Measurements from ENCODE around the gene TOR1AIP1. TPM values are rescaled to one million over a fixed set of nuclear protein-coding genes. Genes with fewer than 3 reads are reported as not detected.

Gene TOR1AIP1
- total RNA-seq, 4 donors from 2014 or later = 66.1 to 148 (median 68.8) TPM

DNA sequence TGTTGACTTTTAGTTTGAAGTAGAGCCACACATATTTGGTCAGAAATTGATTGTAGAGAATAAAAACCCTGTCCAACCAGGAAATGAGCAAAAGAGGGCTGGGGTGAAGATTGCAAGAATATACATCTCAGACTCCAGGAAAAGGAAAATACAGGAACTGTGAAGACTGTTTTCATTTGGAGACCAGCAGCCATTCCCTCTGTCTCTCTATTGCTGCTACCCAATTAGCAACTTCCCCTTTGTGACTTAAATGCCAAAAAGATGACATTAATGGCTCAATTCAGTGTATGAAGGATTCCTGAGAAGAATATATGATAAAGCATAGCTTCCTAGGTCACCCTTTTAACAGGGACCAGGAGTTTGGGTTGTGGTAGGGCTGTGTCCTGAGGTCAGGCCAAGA is 40.9 kb downstream of the TOR1AIP1 start:
- in situ Hi-C loops (cut with MboI; ENCODE audit: low sequenced_read_pairs in 4 of 4) (loop anchor here in 3 of 4 donors (25.0 kb wide), 3 partner anchors 89 to 164 kb away; no protein-coding TSS in a partner anchor), intact Hi-C loops (cut with DNase I; ENCODE audit: low total_unique reads) (no loop called here)
- Histone ChIP-seq H3K27ac (no peak overlapping the region), H3K4me3 (no peak overlapping the region), H3K9me3 (no peaks in the 10 kb centered on the region), H3K27me3 (no peaks in the 10 kb centered on the region), H3K4me1 (no peaks in the 10 kb centered on the region), H3K36me3 (peaks cover 0 to 36% of the 10 kb centered on the region in 2 donors)
- TF ChIP-seq POLR2A (IDR thresholded peaks at IDR 0.05) (no peak), CTCF (IDR thresholded peaks at IDR 0.05 in 4 of 5, conservative IDR thresholded peaks at IDR 0.05 in 1 of 5) (no peak)
- no peak for ATAC-seq
- no peak for DNase-seq

GRCh38 chr1:179924268-179924667 is 42.2 kb downstream of the TOR1AIP1 start:
- Histone ChIP-seq H3K27me3 (no peaks in the 10 kb centered on the region), H3K4me1 (no peaks in the 10 kb centered on the region), H3K4me3 (no peak overlapping the region), H3K36me3 (peaks cover 0 to 24% of the 10 kb centered on the region in 2 donors), H3K27ac (no peak overlapping the region), H3K9me3 (no peaks in the 10 kb centered on the region)
- intact Hi-C loops (cut with DNase I; ENCODE audit: low total_unique reads) (no loop called here), in situ Hi-C loops (cut with MboI; ENCODE audit: low sequenced_read_pairs in 4 of 4) (loop anchor here in 3 of 4 donors (25.0 kb wide), 3 partner anchors 88 to 163 kb away; no protein-coding TSS in a partner anchor)
- DNase-seq = no peak
- TF ChIP-seq POLR2A (IDR thresholded peaks at IDR 0.05) (no peak), CTCF (IDR thresholded peaks at IDR 0.05 in 4 of 5, conservative IDR thresholded peaks at IDR 0.05 in 1 of 5) (no peak)
- no peak for ATAC-seq

GRCh38 chr1:179925302-179925701 is 43.2 kb downstream of the TOR1AIP1 start:
- TF ChIP-seq POLR2A (IDR thresholded peaks at IDR 0.05) (no peak), CTCF (IDR thresholded peaks at IDR 0.05 in 4 of 5, conservative IDR thresholded peaks at IDR 0.05 in 1 of 5) (no peak)
- Histone ChIP-seq H3K36me3 (peaks cover 0 to 13% of the 10 kb centered on the region in 2 donors), H3K4me1 (no peaks in the 10 kb centered on the region), H3K27me3 (no peaks in the 10 kb centered on the region), H3K27ac (no peak overlapping the region), H3K4me3 (no peak overlapping the region), H3K9me3 (no peaks in the 10 kb centered on the region)
- in situ Hi-C loops (cut with MboI; ENCODE audit: low sequenced_read_pairs in 4 of 4) (no loop called here), intact Hi-C loops (cut with DNase I; ENCODE audit: low total_unique reads) (no loop called here)
- ATAC-seq (no peak), DNase-seq (no peak)

- H3K36me3 ChIP-seq = peaks cover 0 to 6% of the 10 kb centered on the region in 2 donors
- H3K4me1 ChIP-seq = no peaks in the 10 kb centered on the region
- no peaks in the 10 kb centered on the region for H3K9me3 ChIP-seq
- intact Hi-C loops (cut with DNase I; ENCODE audit: low total_unique reads) = no loop called here
- in situ Hi-C loops (cut with MboI; ENCODE audit: low sequenced_read_pairs in 4 of 4) = no loop called here
- H3K27ac ChIP-seq = no peak overlapping the region
- no peak for ATAC-seq
- no peak for DNase-seq
- no peaks in the 10 kb centered on the region for H3K27me3 ChIP-seq
- no peak for TF ChIP-seq CTCF (IDR thresholded peaks at IDR 0.05 in 4 of 5, conservative IDR thresholded peaks at IDR 0.05 in 1 of 5)
- TF ChIP-seq POLR2A (IDR thresholded peaks at IDR 0.05) = no peak
- H3K4me3 ChIP-seq = no peak overlapping the region
Observed at GRCh38 chr1:179925922-179926849, 44.1 kb downstream of the TOR1AIP1 start.
